Endothelial cell of umbilical vein (primary cell): ENCODE data around the gene PARP16.

ENCODE experiments used
- POLR2AphosphoS5 ChIP-seq: IDR thresholded peaks from 2 replicates; pipeline ENCODE4 v1.6.1; 2012; ENCODE audit warnings: low read depth, mild to moderate bottlenecking, control low read depth, low read length, moderate library complexity; ENCODE audit not compliant: insufficient read depth
- TF ChIP-seq, protein P1 (sequence below), 2 donors: IDR thresholded peaks; 1 replicate in 1 of 2; 2 replicates in 1 of 2; pipeline ENCODE4 v1.5.1; 2011; ENCODE audit warnings: low read length in 2 of 2, mild to moderate bottlenecking in 2 of 2, moderate library complexity in 2 of 2, control low read depth in 1 of 2, inconsistent platforms in 1 of 2, low read depth in 1 of 2; ENCODE audit not compliant: insufficient read depth in 1 of 2; ENCODE audit errors: extremely low read depth in 1 of 2

DNA sequence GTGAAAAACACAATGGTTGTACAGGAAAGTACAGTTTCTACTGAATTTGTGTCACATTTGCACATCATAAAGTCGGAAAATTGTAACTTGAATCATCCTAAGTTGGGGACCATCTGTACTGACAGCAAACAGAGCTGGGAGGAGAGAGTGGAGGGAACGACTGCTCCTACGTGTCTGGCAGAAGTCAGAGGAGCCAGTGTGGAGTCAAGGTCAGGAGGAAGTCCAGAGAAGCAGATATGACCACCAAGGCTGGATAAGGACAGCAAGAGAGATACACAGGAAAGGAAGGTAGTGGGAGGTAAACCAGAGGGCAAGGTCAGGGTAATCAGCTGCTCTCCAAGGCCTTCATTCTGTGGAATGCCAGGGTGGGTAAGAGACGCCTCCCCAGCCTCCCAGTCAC is 72.7 kb downstream of the PARP16 start:
- no peak for TF ChIP-seq POLR2AphosphoS5
- TF ChIP-seq, protein P1, sequence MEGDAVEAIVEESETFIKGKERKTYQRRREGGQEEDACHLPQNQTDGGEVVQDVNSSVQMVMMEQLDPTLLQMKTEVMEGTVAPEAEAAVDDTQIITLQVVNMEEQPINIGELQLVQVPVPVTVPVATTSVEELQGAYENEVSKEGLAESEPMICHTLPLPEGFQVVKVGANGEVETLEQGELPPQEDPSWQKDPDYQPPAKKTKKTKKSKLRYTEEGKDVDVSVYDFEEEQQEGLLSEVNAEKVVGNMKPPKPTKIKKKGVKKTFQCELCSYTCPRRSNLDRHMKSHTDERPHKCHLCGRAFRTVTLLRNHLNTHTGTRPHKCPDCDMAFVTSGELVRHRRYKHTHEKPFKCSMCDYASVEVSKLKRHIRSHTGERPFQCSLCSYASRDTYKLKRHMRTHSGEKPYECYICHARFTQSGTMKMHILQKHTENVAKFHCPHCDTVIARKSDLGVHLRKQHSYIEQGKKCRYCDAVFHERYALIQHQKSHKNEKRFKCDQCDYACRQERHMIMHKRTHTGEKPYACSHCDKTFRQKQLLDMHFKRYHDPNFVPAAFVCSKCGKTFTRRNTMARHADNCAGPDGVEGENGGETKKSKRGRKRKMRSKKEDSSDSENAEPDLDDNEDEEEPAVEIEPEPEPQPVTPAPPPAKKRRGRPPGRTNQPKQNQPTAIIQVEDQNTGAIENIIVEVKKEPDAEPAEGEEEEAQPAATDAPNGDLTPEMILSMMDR (IDR thresholded peaks at IDR 0.05; ENCODE audit: extremely low read depth in 1 of 2, insufficient read depth in 1 of 2, low read depth in 1 of 2, low read length in 2 of 2), result no peak
